ENCODE measurements around the gene WDR13.
A peak's percentile ranks its signal among the peaks of the same experiment; 100 is the strongest.
"Not testable (repeated sequence)": the region's sequence is repeated elsewhere in the genome, so short reads cannot be mapped to it uniquely, and the experiment has no call there.

WDR13 gene

DNA sequence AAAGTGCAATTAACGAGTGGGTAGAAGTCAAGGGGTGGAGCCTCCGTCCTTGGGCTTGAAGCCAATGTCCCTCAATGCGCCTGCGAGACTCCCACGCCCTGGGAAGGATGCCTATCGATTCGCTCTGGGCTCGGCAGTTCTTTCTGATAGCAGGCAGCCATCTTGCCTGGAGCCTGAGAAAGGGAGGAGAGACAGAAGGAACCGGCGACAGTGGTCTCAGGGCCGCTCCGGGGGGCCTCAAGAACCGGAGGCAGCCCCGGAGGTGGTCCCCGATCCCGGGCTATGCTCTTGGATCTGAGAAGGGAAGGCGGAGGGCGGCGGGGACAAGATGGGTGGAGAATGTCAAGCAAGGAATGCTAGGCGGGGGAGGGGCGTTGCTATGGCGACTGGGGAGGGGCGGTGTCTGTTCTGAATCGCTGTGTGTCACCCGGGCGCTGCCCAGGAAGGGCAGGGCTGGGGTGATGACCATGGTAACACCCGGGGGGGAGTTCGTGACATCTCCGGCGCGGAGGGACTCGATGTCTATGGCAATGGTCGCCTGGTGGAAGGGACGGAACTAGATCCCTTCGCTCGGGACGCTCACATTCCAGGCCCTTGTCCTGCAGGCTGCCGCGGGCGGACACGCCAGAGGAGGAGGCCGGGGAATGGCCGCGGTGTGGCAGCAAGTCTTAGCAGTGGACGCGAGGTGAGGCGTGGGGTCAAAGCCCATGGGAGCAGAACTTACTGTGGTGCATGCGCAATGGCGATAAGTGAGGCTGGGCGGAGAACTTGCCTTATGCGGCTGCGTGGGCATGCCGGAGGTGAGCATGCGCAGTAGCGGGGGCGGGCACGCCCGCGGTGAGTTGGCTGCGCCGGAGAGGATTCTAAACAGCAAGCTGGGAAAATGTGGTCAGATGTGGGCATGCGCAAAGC lies at the start of gene WDR13:
Gene WDR13 (plus strand): TSS at position 140 of the 912 bp plus-strand sequence. CDS start 505 bp downstream, at position 645.
- DNase-seq (ENCODE audit: low read depth): peak; percentile 94

GRCh38 chrX:48548871-48549270 lies 48.4 kb upstream of the WDR13 start:
- DNase-seq (ENCODE audit: low read depth): no peak

DNA sequence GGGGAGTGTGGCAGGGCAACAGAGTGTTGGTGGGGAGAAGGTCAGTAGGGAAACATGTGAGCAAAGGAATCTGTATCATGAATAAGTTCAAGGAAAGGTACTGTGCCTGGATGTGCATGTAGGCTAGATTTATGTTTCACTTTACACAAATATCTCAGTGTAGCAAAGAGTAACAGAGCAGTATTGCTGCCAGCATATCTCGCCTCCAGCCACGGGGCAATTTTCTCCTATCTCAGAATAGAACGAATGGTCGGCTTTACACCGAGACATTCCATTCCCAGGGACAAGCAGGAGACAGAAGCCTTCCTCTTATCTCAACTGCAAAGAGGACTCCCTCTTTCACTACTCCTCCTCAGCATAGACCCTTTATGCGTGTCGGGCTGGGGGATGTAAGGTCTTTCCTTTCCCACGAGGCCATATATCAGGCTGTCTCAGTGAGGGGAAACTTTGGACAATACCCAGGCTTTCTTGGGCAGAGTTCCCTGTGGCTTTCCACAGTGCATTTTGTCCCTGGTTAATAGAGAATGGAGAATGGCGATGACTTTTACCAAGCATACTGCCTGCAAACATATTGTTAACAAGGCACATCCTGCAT lies 41.5 kb upstream of the WDR13 start:
- not testable (repeated sequence) for DNase-seq (ENCODE audit: low read depth)

- DNase-seq (ENCODE audit: low read depth): peak; percentile 89
Measured at GRCh38 chrX:48558271-48558670, 39.0 kb upstream of the WDR13 start.

DNA sequence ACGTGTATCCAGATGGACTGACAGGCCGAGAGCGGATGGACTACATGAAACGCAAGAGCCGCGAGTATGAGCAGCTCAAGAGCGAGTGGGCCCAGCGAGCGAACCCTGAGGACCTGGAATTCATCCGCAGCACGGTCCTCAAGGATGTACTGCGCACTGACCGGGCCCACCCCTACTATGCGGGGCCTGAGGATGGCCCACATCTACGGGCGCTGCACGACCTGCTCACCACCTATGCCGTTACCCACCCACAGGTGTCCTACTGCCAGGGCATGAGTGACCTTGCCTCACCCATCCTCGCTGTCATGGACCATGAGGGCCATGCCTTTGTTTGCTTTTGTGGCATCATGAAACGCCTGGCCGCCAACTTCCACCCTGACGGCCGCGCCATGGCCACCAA lies 37.7 kb upstream of the WDR13 start:
- DNase-seq (ENCODE audit: low read depth): no peak

GRCh38 chrX:48560056-48560455 lies 37.2 kb upstream of the WDR13 start:
- no peak for DNase-seq (ENCODE audit: low read depth)

- DNase-seq (ENCODE audit: low read depth): no peak
Measured at GRCh38 chrX:48560681-48561080, 36.6 kb upstream of the WDR13 start.

- DNase-seq (ENCODE audit: low read depth): peak; percentile 63
Measured at GRCh38 chrX:48569958-48570357, 27.3 kb upstream of the WDR13 start.

GRCh38 chrX:48573690-48574269 lies 23.5 kb upstream of the WDR13 start:
- DNase-seq (ENCODE audit: low read depth): no peak

DNA sequence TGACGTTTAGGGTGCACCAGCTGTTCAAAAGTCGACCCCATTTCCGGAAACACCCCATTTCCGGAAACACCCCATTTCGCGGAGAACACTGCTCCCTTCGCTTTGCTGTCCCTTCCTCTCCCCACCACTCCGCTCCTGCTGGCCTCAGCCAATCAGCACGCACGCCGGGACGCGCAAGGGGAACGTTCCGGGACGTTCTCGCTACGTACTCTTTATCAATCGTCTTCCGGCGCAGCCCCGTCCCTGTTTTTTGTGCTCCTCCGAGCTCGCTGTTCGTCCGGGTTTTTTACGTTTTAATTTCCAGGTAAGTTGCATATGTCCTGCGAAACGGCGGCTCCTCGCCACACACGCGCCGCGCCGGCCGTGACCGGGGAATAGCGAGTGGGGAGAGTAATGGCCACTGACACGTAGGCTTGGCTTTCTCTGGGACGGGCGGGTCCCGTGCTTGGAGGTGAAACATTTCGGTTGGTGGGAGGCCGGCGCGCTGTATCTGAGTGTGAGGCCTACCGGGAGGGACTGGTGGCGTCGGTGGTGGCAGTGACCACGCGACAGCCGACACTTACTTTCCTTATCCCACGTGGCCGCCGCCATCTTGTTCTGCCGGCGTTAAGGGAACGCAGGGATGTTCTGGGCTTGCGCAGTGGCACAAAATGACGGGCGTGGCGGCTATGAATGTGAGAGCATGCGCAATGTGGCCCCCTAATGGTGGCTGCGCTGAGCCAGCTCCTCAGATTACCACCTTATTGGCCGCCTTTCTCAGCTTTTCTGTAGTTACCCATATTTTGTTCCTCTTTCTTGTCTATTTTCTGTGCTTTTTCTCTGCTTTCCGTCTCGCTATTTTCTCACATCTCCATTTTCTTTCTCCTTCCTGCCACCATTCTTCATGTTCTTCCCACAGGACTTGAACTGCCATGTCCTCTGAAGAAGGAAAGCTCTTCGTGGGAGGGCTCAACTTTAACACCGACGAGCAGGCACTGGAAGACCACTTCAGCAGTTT lies 22.7 kb upstream of the WDR13 start, which contains the start of gene RBM3:
Gene RBM3 (plus strand): TSS at position 215 of the 997 bp plus-strand sequence. CDS start 697 bp downstream, at position 912.
- peak; percentile 93 for DNase-seq (ENCODE audit: low read depth)

GRCh38 chrX:48575642-48576041 lies 21.6 kb upstream of the WDR13 start:
- no peak for DNase-seq (ENCODE audit: low read depth)

DNA sequence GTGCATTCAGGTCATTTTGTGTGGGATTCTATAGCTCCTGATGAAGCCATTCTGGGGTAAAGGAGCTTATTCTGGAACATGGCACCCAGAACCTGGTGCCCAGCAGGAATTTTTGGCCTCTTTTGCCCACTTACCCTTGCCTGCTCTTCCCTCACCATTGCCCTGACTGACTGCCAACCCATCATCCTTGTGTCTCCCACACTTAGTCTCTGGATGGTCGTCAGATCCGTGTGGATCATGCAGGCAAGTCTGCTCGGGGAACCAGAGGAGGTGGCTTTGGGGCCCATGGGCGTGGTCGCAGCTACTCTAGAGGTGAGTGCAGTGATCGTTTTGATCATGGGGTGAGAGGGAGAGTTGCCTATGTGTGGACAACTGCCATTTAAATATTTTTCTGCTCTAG lies 21.2 kb upstream of the WDR13 start:
- DNase-seq (ENCODE audit: low read depth): no peak

GRCh38 chrX:48578661-48579128 lies 18.6 kb upstream of the WDR13 start:
- no peak for DNase-seq (ENCODE audit: low read depth)

GRCh38 chrX:48579259-48579658 lies 18.0 kb upstream of the WDR13 start:
- DNase-seq (ENCODE audit: low read depth): no peak

- no peak for DNase-seq (ENCODE audit: low read depth)
Measured at GRCh38 chrX:48580662-48581061, 16.6 kb upstream of the WDR13 start.

DNA sequence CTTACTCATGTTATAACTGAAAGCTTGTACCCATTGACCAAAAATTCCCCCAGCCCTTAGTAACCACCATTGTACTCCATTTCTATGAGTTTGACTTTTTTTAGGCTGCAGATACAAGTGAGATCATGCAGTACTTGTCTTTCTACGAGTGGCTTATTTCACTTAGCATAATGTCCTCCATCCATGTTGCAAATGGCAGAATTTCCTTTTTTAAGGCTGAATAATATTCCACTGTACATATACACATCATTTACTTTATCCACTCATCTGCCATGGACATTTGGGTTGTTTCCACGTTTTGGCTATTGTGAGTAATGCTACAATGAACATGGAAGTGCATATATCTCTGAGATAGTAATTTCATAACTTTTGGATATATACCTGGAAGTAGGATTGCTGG lies 12.6 kb upstream of the WDR13 start:
- DNase-seq (ENCODE audit: low read depth): no peak

GRCh38 chrX:48589482-48590162 lies 7.7 kb upstream of the WDR13 start:
- DNase-seq (ENCODE audit: low read depth): no peak

DNA sequence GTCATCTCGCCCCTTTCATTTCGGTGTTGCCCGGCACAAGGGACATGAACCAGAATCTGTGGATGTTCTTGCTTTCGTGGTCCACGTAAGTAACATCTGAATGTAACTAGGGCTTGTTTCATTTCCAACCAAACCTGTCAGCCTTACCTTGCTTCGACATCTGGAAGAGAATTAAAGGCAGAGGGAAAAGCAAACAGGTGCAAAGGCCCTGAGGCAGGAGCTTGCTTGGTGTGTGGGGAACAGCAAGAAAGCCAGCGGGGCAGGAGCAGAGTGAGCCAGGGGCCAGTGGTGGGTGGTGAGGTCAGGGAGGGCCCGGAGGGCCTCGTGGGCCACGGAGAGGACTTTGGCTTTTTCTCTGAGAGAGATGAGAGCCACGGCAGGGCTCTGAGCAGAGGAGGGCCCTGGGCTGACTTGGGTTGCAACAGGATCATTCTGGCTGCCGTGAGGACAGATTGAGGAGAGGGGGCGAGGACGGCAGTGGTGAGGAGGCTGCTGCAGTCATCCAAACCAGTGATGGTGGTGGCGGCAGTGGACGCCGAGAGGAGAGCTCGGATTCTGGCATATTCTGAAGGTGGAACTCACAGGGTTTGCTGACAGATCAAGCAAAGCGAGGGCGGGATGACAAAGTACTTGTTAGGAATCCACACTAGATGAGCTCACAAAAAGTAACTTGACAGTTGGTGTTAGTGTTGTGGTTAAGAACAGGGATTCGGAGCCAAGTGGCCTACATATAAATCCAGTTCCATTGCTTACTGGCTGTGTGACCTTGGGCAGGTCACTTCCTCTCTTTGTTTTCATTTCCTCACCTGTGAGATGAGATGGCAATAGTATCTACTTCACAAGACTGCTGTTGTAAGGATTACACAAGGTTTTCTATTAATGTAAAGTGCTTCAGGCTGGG lies 6.8 kb upstream of the WDR13 start:
- peak; percentile 79 for DNase-seq (ENCODE audit: low read depth)

DNA sequence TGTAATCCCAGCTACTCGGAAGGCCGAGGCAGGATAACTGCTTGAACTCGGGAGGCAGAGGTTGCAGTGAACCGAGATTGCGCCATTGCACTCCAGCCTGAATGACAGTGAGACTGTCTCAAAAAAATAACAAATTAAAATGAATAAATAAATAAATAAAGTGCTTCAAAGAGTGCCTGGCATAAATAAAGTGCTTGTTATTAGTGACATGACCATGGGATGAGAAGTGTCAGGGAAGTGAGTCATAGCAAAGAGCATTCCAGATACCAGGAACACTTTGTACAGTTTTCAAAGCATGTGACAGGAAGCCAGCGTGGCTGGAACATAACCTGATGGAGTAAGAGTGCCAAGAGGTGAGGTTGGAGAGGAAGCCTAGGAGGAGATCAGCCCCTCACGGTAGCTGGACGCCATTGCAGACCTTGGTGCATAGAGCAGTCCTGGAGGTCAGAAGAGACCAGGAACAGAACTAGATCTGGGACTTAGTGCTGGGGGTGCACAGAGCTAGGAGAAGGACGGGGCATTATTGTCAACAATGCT lies 6.0 kb upstream of the WDR13 start:
- peak; percentile 80 for DNase-seq (ENCODE audit: low read depth)

DNA sequence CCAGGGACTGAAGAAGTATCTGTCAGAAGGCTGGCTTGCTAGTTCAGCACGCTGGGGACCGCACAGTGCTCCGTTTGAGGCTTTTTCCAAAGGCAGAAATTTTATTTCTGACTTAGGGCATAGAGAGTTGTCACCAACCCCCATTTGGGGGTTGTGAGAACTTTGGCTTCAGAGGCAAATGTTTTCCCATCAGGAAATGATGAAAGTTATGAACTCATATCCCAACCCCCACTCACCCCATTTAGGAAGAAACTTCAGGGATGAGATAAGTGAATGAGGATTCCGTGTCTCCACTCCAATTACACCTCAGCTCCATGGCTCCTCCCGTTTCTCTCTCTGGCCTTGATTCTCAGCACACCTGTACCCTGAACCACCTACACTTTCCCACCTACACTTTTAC lies 4.3 kb upstream of the WDR13 start:
- no peak for DNase-seq (ENCODE audit: low read depth)

All from iris pigment epithelial cell (primary cell).